Vagina (tissue), 2 donors: ENCODE measurements around the gene BSPRY. TPM values are rescaled to one million over a fixed set of nuclear protein-coding genes. Genes with fewer than 3 reads are reported as not detected.
A peak's percentile ranks its signal among the peaks of the same experiment; 100 is the strongest.

Experiments
- DNase-seq, 2 donors: peaks; one replicate each; pipeline ENCODE4 v3.0.0-alpha.2; 2017; ENCODE audit errors: extremely low spot score in 2 of 2
- H3K27ac ChIP-seq: fragments of 200-600 bp; sonication (generic); one replicate; pipeline ENCODE4 v1.5.1; 2019
- H3K27me3 ChIP-seq: fragments of 200-600 bp; sonication (generic); one replicate; pipeline ENCODE4 v1.5.1; 2019
- H3K36me3 ChIP-seq, 2 donors: fragments of 200-600 bp; sonication (generic); one replicate each; pipeline ENCODE4 v1.5.1; 2017 to 2019
- H3K4me1 ChIP-seq: fragments of 200-600 bp; sonication (generic); one replicate; pipeline ENCODE4 v1.5.1; 2019
- H3K4me3 ChIP-seq, 2 donors: fragments of 200-600 bp; sonication (generic); 1 replicate in 1 of 2; 2 replicates in 1 of 2; pipeline ENCODE4 v1.5.1; 2016 to 2019
- H3K9me3 ChIP-seq: fragments of 200-600 bp; sonication (generic); one replicate; pipeline ENCODE4 v1.5.1; 2019
- CTCF ChIP-seq, 3 experiments: fragments of 450-650 bp in 2 of 3; fragments of 200-600 bp in 1 of 3; sonication (generic) in 1 of 3; IDR thresholded peaks; one replicate each; pipeline ENCODE4 v1.5.1; 2017 to 2019; ENCODE audit warnings: antibody characterized with exemption in 3 of 3, mild to moderate bottlenecking in 2 of 3, moderate library complexity in 2 of 3
- POLR2A ChIP-seq, 2 donors: fragments of 450-650 bp; IDR thresholded peaks; one replicate each; pipeline ENCODE4 v1.6.1; 2017; ENCODE audit warnings: antibody characterized with exemption in 2 of 2, mild to moderate bottlenecking in 2 of 2, moderate library complexity in 2 of 2
- POLR2AphosphoS5 ChIP-seq, 2 donors: sonication (generic); formaldehyde crosslinking; IDR thresholded peaks; one replicate each; pipeline ENCODE4 v1.9.0; 2017; ENCODE audit warnings: antibody characterized with exemption in 2 of 2, mild to moderate bottlenecking in 2 of 2, low read depth in 1 of 2; ENCODE audit not compliant: insufficient read depth in 1 of 2
- intact Hi-C: fragments of 100-400 bp; cut with DNase I; formaldehyde crosslinking; loops from one replicate; pipeline ENCODE4 v1.15.1; 2023
- total RNA-seq: library from RNA; depleted of rRNA; stranded (reverse); fragments of >200 nt; gene quantifications from one replicate; pipeline ENCODE4 v1.2.3, GENCODE V29; 2016

BSPRY gene
- total RNA-seq, 1 donor from 2014 or later, result 3.9 TPM

- H3K4me3 ChIP-seq, result no peak overlapping the region
- DNase-seq, result no peak
- no peaks in the 10 kb centered on the region for H3K27me3 ChIP-seq
- peaks cover 16% of the 10 kb centered on the region for H3K4me1 ChIP-seq
- TF ChIP-seq CTCF (IDR thresholded peaks at IDR 0.05) (no peak), POLR2A (IDR thresholded peaks at IDR 0.05) (no peak), POLR2AphosphoS5 (IDR thresholded peaks at IDR 0.05; ENCODE audit: insufficient read depth in 1 of 2, low read depth in 1 of 2) (no peak)
- no peaks in the 10 kb centered on the region for H3K9me3 ChIP-seq
- intact Hi-C loops, result no loop called here
- H3K27ac ChIP-seq, result no peak overlapping the region
- H3K36me3 ChIP-seq, result no peaks in the 10 kb centered on the region
Measured at GRCh38 chr9:113345671-113346070, 3.7 kb upstream of the BSPRY start.

- H3K27ac ChIP-seq, result no peak overlapping the region
- no peak for TF ChIP-seq POLR2AphosphoS5 (IDR thresholded peaks at IDR 0.05; ENCODE audit: insufficient read depth in 1 of 2, low read depth in 1 of 2)
- no peak overlapping the region for H3K4me3 ChIP-seq
- intact Hi-C loops, result no loop called here
- DNase-seq, result no peak
- H3K36me3 ChIP-seq, result no peaks in the 10 kb centered on the region
- peaks cover 5% of the 10 kb centered on the region for H3K27me3 ChIP-seq
- peaks cover 9% of the 10 kb centered on the region for H3K4me1 ChIP-seq
- H3K9me3 ChIP-seq, result no peaks in the 10 kb centered on the region
Measured at GRCh38 chr9:113348437-113348836, 904 bp upstream of the BSPRY start.

- TF ChIP-seq CTCF (IDR thresholded peaks at IDR 0.05), result no peak
- TF ChIP-seq POLR2A (IDR thresholded peaks at IDR 0.05), result no peak
- TF ChIP-seq POLR2AphosphoS5 (IDR thresholded peaks at IDR 0.05; ENCODE audit: insufficient read depth in 1 of 2, low read depth in 1 of 2), result no peak
- intact Hi-C loops, result no loop called here
- H3K4me1 ChIP-seq, result peaks cover 9% of the 10 kb centered on the region
- no peaks in the 10 kb centered on the region for H3K36me3 ChIP-seq
- H3K9me3 ChIP-seq, result no peaks in the 10 kb centered on the region
- no peak overlapping the region for H3K27ac ChIP-seq
- H3K27me3 ChIP-seq, result peaks cover 5% of the 10 kb centered on the region
- H3K4me3 ChIP-seq, result peak overlapping the region in 1 of 2 donors; percentile 59
- no peak for DNase-seq
Measured at GRCh38 chr9:113349066-113349444, 286 bp upstream of the BSPRY start.

GRCh38 chr9:113350107-113350661, 843 bp downstream of the BSPRY start:
- peaks cover 9% of the 10 kb centered on the region for H3K4me1 ChIP-seq
- H3K4me3 ChIP-seq, result peak overlapping the region; percentile 41 to 59
- no peak for DNase-seq
- no peaks in the 10 kb centered on the region for H3K36me3 ChIP-seq
- H3K9me3 ChIP-seq, result no peaks in the 10 kb centered on the region
- H3K27ac ChIP-seq, result no peak overlapping the region
- TF ChIP-seq CTCF (IDR thresholded peaks at IDR 0.05), result no peak
- TF ChIP-seq POLR2A (IDR thresholded peaks at IDR 0.05), result no peak
- no peak for TF ChIP-seq POLR2AphosphoS5 (IDR thresholded peaks at IDR 0.05; ENCODE audit: insufficient read depth in 1 of 2, low read depth in 1 of 2)
- H3K27me3 ChIP-seq, result peaks cover 5% of the 10 kb centered on the region
- intact Hi-C loops, result no loop called here

GRCh38 chr9:113350937-113351336, 1.6 kb downstream of the BSPRY start:
- Histone ChIP-seq H3K4me1 (peaks cover 9% of the 10 kb centered on the region), H3K9me3 (no peaks in the 10 kb centered on the region), H3K27me3 (peaks cover 5% of the 10 kb centered on the region), H3K27ac (no peak overlapping the region), H3K36me3 (no peaks in the 10 kb centered on the region), H3K4me3 (no peak overlapping the region)
- intact Hi-C loops, result no loop called here
- DNase-seq, result no peak
- TF ChIP-seq CTCF (IDR thresholded peaks at IDR 0.05) (no peak), POLR2AphosphoS5 (IDR thresholded peaks at IDR 0.05; ENCODE audit: insufficient read depth in 1 of 2, low read depth in 1 of 2) (no peak), POLR2A (IDR thresholded peaks at IDR 0.05) (no peak)
